Dedifferentiated amniotic fluid mesenchymal stem cell (primary cell): ENCODE results near the gene C2orf76.
"Not testable (repeated sequence)": the region's sequence is repeated elsewhere in the genome, so short reads cannot be mapped to it uniquely, and the experiment has no call there.

ENCODE experiments used
- DNase-seq: peaks from one replicate; pipeline ENCODE4 v3.0.0-alpha.2; 2016; ENCODE audit errors: extremely low spot score

Gene C2orf76

DNA sequence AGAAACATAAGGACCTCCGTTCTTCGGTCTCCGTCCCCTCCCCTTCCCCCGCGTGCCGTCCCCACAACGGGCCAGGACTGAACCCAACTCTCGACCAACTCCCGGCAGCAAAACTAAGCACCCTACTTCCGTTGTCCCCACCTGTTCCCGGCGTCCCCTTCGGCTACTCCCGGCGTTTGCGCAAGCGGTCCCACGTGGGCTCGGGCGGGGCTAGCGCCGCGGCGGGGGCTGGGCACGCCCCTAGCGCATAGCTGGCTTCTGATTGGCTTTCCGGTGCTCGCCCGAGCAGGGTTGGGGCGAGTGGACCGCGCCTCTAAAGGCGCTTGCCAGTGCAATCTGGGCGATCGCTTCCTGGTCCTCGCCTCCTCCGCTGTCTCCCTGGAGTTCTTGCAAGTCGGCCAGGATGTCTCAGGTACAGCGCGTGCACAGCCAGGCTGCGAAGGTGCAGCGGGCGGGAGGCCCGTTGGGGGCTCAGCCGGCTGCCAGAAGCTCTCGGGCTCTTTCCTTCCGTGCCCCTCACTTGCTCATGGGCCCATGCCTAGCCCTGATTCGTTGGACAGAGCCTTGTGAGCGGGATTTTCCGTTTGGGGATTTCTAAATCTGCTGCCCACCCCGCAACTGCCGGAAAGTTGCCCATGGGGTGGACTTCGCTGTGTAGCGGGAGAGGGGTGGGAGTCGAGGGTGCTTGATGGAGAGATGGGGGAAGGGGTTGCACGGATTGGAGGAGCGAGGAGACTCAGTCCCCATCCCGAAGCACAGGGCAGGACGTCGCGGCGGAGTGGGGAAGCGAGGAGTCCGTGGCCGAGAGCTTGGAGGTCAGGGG is at the start of gene C2orf76, which contains the start of gene DBI:
TSS of gene C2orf76 (minus strand) at position 186 of the 823 bp plus-strand sequence. CDS start 26,875 bp downstream, outside the sequence.
TSS of gene DBI (plus strand) at position 329 of the 823 bp plus-strand sequence. CDS start at position 404, 75 bp downstream.
- DNase-seq = peak; percentile 90

GRCh38 chr2:119415630-119416029 is 49.0 kb upstream of the C2orf76 start:
- no peak for DNase-seq

GRCh38 chr2:119414894-119415293 is 48.3 kb upstream of the C2orf76 start:
- DNase-seq = no peak

GRCh38 chr2:119409506-119409905 is 42.9 kb upstream of the C2orf76 start:
- DNase-seq = no peak

DNA sequence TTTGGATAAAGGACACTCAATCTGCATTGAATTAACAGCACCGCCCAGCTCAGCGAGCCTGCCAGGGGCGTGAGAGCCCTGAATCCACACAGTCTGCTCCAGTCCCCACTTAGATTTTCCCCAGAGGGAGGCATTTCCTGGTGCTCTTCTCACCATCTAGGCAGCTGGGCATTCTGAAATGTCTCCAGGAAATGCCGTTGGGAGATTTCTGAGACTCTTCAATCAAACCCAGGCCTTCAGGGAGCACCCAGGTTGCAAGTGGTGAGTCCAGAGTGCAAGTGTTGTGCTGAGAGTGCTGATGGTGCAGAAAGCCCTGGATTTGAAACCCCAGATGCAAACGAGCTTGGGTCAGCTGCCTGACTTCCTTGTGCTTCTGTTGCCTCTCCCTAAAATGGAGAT is 41.6 kb upstream of the C2orf76 start:
- DNase-seq = no peak

DNA sequence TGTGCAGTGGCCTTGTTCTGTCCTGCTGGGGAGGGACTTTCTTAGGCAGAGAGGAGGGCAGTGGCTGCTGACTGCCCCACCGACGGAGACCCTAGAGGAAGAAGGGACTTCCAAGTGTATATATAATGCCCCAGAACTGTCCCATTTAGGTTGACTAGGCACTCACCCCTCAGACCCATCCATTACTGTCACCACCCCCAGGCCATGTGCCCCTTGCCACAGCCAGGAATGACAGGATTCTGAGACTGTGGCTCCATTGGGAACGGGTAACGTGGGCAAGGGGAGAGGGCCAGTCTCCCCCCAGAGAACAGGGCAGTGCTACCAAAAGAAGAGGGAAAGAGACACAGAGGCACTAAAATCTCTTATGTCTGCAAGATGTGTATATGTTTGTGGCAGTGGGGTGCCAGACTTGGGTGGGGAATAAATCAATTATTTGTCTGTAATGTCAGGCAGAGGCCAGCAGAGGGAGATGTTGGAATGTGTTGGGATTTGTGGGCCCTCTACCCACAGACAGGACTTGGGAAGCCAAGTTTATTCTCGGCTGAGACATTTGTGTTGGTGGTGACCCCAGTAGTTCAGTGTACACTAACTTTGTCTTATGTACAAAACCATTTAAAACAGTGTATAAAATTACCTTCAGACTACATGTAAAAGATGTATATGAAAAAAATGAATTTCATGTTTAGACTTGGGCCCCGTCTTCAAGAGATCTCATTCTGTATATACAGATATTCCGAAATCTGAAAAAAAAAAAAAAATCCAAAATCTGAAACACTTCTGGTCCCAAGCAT is 41.0 kb upstream of the C2orf76 start:
- DNase-seq = peak; percentile 66

- DNase-seq = no peak
Measured at GRCh38 chr2:119405151-119405550, 38.5 kb upstream of the C2orf76 start.

- DNase-seq = not testable (repeated sequence)
Measured at GRCh38 chr2:119403618-119404017, 37.0 kb upstream of the C2orf76 start.

DNA sequence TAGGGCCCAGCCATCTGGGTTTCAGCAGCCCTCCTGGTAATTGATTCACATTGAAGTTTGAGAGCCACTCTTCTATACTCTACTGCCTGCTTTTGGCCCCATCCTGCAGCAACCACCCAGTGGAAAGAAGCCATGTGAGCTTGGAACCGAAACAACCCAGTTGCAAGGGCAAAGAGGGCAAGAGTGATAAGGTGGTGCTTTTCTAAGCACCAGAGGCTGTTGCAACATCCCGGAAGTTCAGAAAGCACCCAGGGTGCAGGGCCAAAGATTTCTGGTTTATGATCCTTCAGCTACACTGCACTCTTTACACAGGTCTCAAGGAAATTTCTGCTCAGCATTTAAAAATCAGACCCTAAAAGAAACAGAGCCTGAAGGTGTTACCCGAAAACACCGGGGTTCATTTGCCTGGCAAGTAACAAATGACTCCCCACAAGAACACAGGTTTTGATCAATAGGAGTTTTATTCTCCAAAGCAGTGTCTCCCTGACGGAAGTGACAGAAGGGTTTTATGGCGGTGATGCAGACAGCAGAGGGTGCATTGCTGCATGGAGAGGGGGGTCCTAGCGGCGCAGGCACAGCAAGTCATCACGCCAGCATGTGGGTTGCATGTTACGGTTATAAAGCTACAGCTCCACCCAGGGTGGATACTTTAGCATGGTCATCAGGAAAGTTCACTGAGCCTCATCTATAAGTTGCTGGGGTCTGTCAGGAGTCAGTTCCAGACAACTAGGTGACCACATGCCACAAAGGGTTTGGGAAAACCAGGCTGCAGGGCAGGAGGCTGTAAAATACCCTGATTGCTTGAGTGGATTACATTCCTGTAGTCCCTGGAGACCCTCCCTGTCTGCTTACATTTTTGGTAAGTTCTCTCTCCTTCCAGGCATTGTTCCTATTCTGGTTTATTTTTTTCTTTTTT is 36.3 kb upstream of the C2orf76 start:
- no peak for DNase-seq

DNA sequence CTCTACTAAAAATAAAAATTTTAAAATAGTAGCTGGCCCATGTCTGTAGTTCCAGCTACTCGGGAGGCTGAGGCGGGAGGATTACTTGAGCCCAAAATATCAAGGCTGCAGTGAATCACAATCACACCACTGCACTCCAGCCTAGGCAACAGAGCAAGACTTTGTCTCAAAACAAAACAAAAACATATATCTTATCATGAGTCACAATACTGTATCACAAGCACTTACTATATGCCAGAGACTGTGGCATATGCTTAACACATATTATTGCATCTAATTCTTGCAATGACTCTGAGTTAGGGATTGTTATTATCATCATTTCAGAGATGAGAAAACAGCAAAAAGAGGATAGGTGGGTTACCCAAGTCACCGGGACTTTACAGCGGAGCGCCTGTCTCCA is 35.5 kb upstream of the C2orf76 start:
- no peak for DNase-seq

DNA sequence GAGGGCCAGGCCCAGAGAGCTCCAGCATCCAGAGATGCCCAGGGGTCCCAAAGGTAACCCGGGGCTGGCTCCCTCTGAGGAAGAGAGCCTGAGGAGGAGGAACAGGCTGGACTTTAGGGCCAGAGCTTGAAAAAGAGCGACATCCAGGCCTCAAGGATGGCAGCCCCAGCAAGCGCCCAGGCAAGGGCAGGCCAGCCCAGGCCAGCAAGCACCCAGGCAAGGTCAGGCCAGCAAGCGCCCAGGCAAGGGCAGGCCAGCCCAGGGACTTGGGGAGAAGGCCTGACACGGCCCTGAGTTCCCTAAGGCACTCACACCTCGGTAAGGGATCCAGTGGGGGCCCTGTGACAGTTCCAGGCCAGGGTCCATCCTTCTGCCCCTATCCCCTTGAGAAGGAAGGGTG is 30.6 kb upstream of the C2orf76 start:
- DNase-seq = no peak

GRCh38 chr2:119393971-119394748 is 27.5 kb upstream of the C2orf76 start:
- DNase-seq = no peak

DNA sequence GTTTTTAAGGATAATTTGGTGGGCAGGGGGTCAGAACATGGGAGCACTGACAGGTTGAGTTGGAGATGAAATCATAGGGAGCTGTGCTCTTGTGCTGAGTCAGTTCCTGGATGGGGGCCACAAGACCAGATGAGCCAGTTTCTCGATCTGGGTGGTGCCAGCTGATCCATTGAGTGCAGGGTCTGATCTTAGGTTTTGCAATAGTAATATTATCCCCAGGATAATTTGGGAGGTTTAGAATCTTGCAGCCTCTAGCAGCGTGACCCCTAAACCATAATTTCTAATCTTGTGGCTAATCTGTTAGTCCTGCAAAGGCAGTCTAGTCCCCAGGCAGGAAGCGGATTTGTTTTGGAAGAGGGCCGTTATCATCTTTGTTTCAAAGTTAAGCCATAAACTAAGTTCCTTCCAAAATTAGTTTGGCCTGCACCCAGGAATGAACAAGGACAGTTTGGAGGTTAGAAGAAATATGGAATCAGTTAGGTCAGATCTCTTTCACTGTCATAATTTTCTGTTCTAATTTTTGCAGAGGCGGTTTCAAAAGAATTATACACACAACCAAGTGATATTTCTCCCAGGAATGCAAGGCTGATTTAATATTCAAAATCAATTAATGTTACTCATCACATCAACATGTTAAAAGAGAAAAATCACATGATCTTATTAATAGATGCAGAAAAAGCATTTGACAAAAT is 23.1 kb upstream of the C2orf76 start:
- DNase-seq = no peak

- peak; percentile 36 for DNase-seq
Measured at GRCh38 chr2:119387381-119388129, 20.9 kb upstream of the C2orf76 start.

DNA sequence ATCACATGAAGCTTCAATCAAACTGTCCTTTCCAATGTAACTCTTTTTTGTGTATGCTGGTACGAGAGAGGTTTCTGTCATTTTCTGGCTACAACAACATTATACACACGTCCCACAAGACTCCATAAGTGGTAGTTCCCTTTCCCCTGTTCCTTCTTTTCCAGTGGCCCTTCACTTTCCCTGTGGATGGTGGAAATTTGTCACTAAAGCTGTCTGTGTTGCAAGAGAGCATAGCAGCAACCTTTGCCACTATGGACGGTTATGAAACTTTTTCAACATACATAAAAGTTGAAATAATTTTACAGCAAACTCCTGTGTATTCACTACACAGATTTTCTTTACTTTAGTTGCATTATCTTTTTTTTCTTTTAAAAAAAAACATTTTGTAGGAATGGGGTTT is 18.8 kb upstream of the C2orf76 start:
- DNase-seq = no peak

- no peak for DNase-seq
Measured at GRCh38 chr2:119384971-119385370, 18.3 kb upstream of the C2orf76 start.

- DNase-seq = no peak
Measured at GRCh38 chr2:119383410-119384140, 16.9 kb upstream of the C2orf76 start.

GRCh38 chr2:119378566-119378965 is 11.9 kb upstream of the C2orf76 start:
- no peak for DNase-seq

GRCh38 chr2:119377993-119378345 is 11.3 kb upstream of the C2orf76 start:
- DNase-seq = no peak
